ENCODE data around the gene PXDN.
"Not testable (repeated sequence)": the region's sequence is repeated elsewhere in the genome, so short reads cannot be mapped to it uniquely, and the experiment has no call there.

GRCh38 chr2:1700427-1700826 is 43.9 kb downstream of the PXDN start:
- not testable (repeated sequence) for TF ChIP-seq CTCF, POLR2A (IDR thresholded peaks at IDR 0.05)

Measured in esophagus squamous epithelium (tissue), 4 donors.